ENCODE data around the gene GNG7. TPM values are rescaled to one million over a fixed set of nuclear protein-coding genes. Genes with fewer than 3 reads are reported as not detected.
"Not testable (repeated sequence)": the region's sequence is repeated elsewhere in the genome, so short reads cannot be mapped to it uniquely, and the experiment has no call there.

Gene GNG7
- polyA plus RNA-seq, 3 donors: 2.8 to 4.0 (median 2.9) TPM

- 33 to 58% (median 42%) methylated on average over 17 of the region's 17 CpGs for WGBS, 3 donors
- no peak overlapping the region for H3K27ac ChIP-seq (ENCODE audit: low read depth, low read length)
Measured at GRCh38 chr19:2603334-2603733, 99.2 kb downstream of the GNG7 start.

- 33 to 50% (median 36%) methylated on average over 23 of the region's 23 CpGs for WGBS, 3 donors
Measured at GRCh38 chr19:2602391-2603181, 99.9 kb downstream of the GNG7 start.

GRCh38 chr19:2600914-2601870 lies 101.3 kb downstream of the GNG7 start:
- no peak overlapping the region for H3K27ac ChIP-seq (ENCODE audit: low read depth, low read length)
- WGBS, 3 donors: 88 to 91% (median 91%) methylated on average over 20 of the region's 20 CpGs

More at GRCh38 chr19:2602391-2603181, 99.9 kb downstream of the GNG7 start:
- H3K27ac ChIP-seq (ENCODE audit: low read depth, low read length): no peak overlapping the region

GRCh38 chr19:2594319-2594718 lies 108.2 kb downstream of the GNG7 start:
- no peak overlapping the region for H3K27ac ChIP-seq (ENCODE audit: low read depth, low read length)
- WGBS, 3 donors: 64 to 82% (median 66%) methylated on average over 7 of the region's 7 CpGs

- 38 to 70% (median 40%) methylated on average over 4 of the region's 4 CpGs for WGBS, 3 donors
- H3K27ac ChIP-seq (ENCODE audit: low read depth, low read length): no peak overlapping the region
Measured at GRCh38 chr19:2592824-2593223, 109.7 kb downstream of the GNG7 start.

- H3K27ac ChIP-seq (ENCODE audit: low read depth, low read length): no peak overlapping the region
- 41 to 97% (median 89%) methylated on average over 3 of the region's 3 CpGs for WGBS, 3 donors
Measured at GRCh38 chr19:2591537-2592291, 110.8 kb downstream of the GNG7 start.

GRCh38 chr19:2590630-2591399 lies 111.7 kb downstream of the GNG7 start:
- no peak overlapping the region for H3K27ac ChIP-seq (ENCODE audit: low read depth, low read length)
- 91 to 93% (median 92%) methylated on average over 9 of the region's 9 CpGs for WGBS, 3 donors

- WGBS, 3 donors: 94 to 97% (median 96%) methylated on average over 10 of the region's 10 CpGs
- no peak overlapping the region for H3K27ac ChIP-seq (ENCODE audit: low read depth, low read length)
Measured at GRCh38 chr19:2589441-2589840, 113.1 kb downstream of the GNG7 start.

GRCh38 chr19:2588081-2588777 lies 114.3 kb downstream of the GNG7 start:
- 24 to 64% (median 54%) methylated on average over 29 to 30 of the region's 30 CpGs for WGBS, 3 donors
- H3K27ac ChIP-seq (ENCODE audit: low read depth, low read length): no peak overlapping the region

GRCh38 chr19:2587001-2587719 lies 115.3 kb downstream of the GNG7 start:
- H3K27ac ChIP-seq (ENCODE audit: low read depth, low read length): no peak overlapping the region
- WGBS, 3 donors: 79 to 84% (median 82%) methylated on average over 32 of the region's 32 CpGs

- WGBS, 3 donors: 79 to 87% (median 86%) methylated on average over 9 of the region's 9 CpGs
- H3K27ac ChIP-seq (ENCODE audit: low read depth, low read length): no peak overlapping the region
Measured at GRCh38 chr19:2586196-2586595, 116.3 kb downstream of the GNG7 start.

GRCh38 chr19:2584002-2584401 lies 118.5 kb downstream of the GNG7 start:
- 72 to 89% (median 87%) methylated on average over 5 of the region's 5 CpGs for WGBS, 3 donors
- H3K27ac ChIP-seq (ENCODE audit: low read depth, low read length): no peak overlapping the region

GRCh38 chr19:2582984-2583956 lies 119.2 kb downstream of the GNG7 start:
- 78 to 99% (median 96%) methylated on average over 6 of the region's 6 CpGs for WGBS, 3 donors
- no peak overlapping the region for H3K27ac ChIP-seq (ENCODE audit: low read depth, low read length)

- 90 to 94% (median 92%) methylated on average over 5 of the region's 5 CpGs for WGBS, 3 donors
Measured at GRCh38 chr19:2580396-2580795, 122.1 kb downstream of the GNG7 start.

GRCh38 chr19:2579678-2580280 lies 122.7 kb downstream of the GNG7 start:
- WGBS, 3 donors: 37 to 41% (median 39%) methylated on average over 14 of the region's 14 CpGs
- H3K27ac ChIP-seq (ENCODE audit: low read depth, low read length): peak overlapping the region; percentile 23

More at GRCh38 chr19:2580396-2580795, 122.1 kb downstream of the GNG7 start:
- not testable (repeated sequence) for H3K27ac ChIP-seq (ENCODE audit: low read depth, low read length)

Data from adipose tissue (tissue), 3 donors.